Right kidney (tissue), 1 donor: ENCODE data around the gene HOXA3.
A peak's percentile ranks its signal among the peaks of the same experiment; 100 is the strongest.

Experiments used
- DNase-seq: peaks from one replicate; pipeline ENCODE4 v3.0.0-alpha.2; 2016

HOXA3 gene

DNA sequence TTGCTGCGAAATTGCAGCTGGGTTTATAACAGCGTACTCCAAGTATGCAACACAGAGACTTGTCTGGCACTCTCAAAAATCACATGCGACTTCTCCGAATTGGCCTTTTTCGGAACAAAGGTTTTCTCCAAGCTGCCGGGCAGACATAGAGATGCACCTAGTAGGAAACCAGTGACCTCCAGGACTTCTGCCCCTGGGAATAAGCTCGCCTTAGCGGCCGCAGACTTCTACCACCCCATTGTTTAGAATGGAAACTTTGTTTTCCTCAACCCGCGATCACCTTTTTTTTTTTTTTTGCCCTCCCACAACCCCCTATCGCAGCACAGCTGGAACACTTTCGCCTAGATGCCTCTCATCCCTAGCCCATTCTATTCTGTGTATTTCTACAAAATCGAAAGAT lies 26.6 kb upstream of the HOXA3 start:
- DNase-seq: no peak

DNA sequence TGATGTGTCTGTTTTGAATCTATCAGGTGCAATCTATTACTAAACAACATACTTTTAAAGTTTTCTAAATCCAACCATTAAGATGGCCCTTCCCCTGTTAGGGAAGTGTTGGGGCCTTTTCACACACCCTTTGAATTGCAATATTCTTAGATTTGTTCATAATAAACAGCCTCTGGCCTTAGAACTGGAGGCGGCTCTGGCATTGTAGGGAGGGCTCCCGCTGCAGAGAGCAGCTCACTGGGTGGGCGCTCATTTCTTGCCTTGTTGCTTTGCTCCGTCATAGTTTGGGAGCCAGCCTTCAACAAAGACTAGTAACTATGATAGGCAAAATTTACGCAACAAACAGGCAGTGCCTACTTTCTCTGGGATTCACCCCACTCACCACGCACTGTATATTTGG lies 26.0 kb upstream of the HOXA3 start:
- no peak for DNase-seq

DNA sequence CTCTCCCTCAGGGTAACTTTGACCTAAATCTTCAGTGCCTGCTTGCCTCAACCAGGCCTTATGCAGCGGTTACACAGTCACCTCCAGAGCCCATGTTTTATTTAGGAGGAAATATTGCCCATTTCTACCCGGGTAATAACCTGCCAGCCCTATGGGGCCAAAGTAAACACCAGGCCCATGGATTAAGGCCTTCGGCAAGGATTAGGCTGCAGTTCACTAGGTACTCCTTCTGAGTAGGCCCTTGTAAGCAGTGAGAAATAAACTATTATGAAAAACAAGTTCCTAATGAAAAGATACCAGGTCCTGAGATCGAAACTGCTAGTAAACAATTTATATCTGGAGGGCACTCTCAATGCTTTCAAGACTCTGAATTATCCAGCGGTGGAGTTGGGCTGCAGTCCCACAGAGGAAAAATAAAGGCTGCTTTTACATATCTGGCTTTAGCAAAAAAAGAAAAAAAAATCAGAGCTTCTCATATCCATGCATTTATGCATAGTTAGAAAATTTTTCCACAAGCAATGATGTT lies 25.5 kb upstream of the HOXA3 start:
- no peak for DNase-seq

DNA sequence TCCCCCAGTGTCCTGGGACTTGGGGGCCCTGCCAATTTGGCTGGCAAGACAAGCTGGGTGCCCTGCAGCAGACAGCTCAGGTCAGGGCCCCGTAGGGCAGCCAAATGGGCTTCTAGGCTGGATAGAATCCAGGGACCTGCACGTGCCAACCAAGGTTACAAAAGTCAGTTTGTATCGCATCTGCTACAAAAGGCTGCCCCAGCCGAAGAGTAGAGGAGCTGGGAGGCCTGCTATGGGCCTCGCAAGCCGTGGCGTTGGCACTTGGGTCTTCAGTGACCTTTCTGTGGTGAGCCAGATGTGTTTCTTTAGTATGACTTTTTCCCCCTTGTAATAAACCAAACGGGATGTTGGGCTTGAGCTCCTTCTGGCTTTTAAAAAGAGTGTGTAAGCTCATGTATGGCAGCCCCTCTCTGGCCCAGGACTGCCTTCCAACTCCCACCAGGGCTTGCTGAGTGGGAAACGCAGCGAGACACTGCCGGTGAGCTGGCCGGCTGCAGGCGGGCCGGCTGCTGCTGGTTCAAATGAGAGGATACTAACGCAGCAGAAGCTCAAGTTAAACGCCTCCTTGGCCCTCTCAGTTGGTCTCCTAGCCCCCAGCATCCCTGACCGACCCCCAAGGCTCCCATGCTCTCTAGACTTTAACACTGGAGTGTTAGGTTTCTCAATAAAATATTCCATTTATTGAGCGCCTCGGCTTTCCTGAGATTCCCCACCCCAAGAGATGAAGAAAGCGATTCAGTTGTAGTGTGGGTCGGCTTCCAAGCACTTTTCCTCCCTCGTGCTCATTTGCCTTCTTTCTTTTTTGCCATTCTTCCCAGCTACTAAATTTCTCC lies 24.8 kb upstream of the HOXA3 start:
- DNase-seq: peak; percentile 79

DNA sequence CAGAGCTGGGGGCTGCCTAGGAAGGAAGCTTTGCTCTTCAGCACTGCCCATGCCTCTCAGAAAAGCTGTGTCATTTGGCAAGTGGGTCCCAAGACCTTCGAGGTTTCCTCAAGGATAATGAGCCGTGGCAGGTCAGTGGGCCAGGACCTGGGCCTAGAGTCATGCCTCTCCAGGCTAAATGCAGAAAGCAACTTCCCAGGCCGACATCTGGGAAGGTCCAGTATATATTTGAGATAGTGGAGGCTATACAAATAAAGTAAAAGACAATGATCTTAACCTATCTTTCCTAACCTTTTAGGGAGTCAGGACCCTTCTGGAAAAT lies 24.1 kb upstream of the HOXA3 start:
- no peak for DNase-seq

DNA sequence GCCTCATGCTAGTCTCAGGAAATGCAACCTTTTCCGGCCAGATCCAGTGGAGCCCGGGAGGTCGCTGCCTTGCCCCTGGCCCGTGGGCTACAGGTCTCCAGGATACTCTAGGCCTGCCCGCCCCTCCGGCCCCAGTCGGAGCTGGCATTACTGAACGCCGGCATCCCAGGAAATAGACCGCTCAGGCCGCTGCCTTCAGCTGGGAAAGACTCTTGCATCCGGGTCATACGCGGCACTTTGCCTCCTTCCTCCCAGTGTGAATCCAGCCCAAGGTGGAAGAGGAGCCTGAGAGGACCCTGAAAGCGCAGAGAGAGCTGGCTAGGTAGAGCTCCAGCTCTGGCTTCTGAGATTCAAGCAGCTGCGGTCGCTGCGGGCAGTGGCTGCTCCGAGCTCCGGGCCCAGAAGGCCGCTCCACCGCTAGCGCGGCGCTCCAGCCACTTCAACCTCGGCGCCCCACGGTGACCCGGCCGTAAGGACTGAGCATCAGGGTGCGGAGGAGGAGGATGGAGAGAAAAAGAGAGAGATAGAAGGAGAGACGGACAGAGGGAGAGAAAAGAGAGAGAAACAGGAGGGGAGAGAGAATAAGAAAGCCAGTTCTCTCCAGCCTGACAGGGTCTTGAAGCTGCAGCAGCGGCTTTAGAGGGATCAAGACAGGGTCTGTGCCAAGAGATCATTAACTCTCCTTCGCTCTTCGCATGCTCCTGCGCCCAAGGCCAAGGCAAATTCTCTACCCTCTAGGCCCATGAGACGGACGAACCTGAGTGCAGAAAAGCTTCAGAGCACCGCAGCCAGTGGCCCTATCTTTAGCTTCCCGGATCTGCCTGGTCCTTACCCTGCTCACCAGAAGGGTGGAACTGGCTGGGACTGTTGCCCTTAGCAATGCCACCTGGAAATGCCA lies 23.5 kb upstream of the HOXA3 start:
- peak; percentile 75 for DNase-seq

DNA sequence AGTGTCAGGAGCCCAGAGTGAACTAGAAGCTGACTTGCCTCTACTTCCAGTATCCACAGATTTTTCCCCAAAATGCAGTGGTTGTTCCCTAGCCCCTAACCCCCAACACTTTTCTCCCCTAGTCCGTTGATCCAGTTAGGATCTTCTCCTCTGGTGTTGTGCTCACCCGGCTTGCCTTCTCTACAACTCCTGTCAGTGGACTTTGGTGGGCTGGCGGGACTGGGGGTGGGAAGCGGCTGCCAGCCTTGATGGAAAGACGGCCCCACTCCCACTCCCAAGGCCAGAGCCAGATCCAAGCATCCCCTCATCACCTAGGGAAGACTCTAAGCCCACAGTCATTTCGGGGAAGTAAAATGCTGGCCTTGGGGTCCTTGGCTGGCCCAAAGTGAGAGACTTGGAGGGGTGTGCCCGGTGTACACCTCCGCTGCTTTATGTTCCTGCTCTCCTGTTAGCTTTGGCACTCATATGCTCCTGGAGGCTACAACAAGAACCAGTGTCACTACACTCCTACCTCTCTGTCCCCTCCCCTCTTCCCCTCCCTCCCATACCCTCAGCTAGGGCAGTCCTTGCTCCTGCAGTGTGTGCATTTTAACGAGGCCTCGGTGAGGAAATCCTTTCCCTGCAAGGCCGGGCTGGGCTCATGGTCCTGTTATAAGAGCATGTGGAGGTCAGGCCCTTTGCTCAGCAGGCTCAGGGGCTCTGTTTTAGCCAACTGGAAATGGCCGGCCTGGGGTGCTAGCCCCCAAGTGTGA lies 22.7 kb upstream of the HOXA3 start:
- DNase-seq: no peak

DNA sequence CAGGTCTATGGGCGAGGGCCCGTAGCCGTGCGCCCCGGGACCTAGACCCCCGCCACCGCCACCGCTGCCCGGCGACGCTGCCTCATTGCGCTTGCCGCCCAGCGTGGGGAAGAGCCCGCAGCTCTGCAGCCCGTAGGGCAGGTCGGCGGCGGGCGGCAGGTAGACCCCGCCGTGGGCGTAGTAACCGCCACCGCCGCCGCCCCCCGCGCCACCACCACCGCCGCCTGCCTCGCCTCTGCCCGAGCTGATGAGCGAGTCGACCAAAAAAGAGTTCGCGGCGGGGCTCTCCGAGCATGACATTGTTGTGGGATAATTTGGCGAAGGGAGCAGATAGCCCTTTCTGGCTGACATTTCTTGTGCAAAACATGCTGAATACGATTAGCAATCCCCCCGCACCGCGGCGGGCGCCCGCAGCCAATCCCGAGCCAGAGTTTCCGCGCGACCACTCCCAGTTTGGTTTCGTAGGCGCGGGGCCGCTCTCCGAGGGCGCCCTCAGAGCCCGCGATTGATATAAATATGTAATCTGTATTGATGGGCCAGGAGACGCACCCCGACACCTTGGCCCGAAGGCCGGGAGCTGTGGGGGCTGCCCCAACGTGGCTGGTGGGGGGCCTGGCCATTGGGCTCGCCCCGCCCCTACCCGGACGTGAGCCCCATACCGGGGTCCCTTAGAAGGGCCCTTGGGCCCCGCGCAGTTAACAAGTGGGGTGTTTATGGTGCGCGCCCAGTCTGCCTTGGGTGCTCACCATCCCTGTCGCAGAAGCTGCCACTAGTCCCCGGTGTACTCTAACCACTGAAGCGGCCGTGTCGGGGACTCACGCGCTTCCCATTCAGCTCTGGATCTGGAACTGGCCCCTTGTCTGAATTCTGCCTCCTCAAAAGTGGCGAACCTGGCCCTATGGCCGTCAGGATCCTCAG lies 21.8 kb upstream of the HOXA3 start, which contains the start of gene HOXA10:
HOXA10 (minus strand) TSS at position 365 of the 918 bp plus-strand sequence; CDS start at position 351, 14 bp downstream.
- DNase-seq: peak; percentile 75

DNA sequence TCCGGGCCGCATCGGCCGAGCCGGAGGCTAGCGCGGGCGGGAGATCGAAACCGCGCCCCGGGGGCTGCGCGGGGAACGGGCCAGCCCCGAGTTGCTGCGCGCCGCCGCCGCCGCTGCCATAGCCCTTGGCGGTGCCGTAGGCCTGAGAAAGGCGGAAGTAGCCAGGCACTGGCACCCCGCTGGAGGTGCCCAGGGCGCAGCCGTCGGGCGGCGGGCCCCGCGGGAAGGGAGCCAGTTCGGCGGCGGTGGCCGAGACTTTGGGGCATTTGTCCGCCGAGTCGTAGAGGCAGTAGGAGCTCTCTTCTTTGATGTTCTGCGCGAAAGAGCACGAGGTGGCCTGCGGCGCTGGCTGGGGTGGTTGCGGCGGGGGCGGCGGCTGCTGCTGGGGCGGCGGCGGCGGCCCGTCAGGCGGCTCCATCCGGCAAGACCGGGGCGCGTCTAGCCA lies 21.1 kb upstream of the HOXA3 start:
- peak; percentile 75 for DNase-seq

DNA sequence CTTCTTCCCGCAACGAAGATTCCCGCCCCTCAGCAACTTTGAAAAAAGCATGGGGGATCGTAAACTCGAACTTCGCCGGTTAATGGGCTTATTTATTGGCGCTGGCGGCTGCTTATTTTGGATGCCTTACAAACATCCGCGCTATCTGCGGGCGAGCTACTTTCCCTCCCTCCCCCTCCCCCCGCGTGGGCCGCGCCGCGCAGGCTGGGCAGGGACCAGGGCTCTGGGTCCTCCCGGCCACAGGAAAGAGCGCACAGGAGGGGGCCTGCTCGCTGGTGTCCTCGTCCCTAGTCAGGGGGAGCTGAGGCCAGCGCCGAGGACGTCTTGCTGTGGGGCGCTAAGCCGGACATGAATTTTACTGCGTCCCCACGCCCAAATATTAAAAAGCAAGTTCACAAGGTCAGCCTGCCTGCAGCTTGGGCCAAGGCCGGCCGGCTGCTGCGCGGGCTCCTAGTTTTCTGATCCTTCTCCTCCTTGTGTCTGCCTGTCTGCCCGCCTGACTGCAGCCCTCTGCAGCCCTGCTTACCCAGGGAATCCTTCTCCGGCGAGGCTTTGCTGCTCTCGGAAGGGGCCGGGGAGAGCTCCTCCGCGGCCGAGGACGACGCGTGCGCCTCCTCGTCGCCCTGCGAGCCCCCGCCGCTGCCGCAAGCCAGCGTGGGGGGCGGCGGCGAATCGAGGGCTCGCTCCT lies 20.6 kb upstream of the HOXA3 start:
- DNase-seq: no peak

DNA sequence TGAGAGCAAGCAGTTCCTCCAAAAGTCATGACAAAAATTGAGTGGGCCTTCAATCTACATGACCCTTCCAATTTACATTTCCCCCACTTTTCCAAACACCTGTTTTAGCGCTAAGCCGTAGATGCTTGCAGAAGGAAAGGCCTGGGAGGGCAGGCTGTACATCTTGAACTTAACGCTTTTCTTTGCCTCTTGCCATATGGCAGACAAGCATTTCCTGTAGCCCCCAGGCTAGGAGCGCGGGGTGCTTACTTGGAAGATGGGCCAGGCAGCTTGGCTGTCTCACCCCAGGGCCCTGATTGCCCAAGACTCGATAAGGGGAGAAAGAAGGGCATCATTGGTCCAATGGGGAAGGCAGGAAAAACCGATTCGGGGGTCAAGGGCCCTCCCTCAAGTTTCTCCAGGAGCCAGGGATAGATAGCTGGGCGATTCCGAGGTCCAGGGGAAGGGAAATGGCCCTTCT lies 20.0 kb upstream of the HOXA3 start:
- DNase-seq: peak; percentile 74

DNA sequence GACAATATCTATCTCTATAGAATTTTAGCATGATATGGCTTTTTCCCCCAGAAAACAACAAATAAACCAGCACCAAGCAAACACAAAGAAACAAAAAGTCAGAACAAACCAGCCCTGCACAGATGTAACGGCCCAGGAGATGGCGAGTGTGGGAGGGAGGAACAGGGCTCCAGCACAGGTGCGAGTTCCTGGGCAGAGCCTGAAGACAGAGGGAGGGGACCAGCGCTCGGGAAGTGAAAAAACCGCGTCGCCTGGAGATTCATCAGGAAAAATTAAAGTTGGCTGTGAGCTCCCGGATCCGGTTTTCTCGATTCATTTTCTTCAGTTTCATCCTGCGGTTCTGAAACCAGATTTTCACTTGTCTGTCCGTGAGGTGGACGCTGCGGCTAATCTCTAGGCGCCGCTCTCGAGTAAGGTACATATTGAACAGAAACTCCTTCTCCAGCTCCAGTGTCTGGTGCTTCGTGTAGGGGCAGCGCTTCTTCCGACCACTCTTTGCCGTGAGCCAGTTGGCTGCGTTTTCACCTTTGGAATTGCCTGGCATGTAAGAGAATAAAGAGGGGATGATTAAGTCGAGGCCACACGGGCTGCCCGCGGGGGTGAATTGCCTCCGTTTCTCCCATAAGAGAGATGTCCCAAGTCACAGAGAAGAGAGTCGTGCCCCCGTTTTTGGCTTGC lies 19.4 kb upstream of the HOXA3 start:
- peak; percentile 72 for DNase-seq

DNA sequence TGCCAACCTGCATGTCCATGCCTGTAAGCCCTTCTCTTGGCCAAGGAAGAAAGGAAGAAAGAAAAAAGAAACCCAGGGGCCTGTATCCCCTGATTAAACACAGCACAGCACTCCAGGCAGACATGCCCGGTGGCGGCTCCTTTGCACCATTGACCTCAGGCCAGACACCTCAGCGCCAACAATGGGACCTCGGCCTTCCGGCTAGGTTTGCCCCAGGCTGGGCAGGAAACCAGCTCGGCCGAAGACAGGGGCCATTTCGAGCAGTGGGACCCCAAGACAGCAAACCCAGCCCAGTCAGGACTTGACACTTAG lies 18.9 kb upstream of the HOXA3 start:
- no peak for DNase-seq

DNA sequence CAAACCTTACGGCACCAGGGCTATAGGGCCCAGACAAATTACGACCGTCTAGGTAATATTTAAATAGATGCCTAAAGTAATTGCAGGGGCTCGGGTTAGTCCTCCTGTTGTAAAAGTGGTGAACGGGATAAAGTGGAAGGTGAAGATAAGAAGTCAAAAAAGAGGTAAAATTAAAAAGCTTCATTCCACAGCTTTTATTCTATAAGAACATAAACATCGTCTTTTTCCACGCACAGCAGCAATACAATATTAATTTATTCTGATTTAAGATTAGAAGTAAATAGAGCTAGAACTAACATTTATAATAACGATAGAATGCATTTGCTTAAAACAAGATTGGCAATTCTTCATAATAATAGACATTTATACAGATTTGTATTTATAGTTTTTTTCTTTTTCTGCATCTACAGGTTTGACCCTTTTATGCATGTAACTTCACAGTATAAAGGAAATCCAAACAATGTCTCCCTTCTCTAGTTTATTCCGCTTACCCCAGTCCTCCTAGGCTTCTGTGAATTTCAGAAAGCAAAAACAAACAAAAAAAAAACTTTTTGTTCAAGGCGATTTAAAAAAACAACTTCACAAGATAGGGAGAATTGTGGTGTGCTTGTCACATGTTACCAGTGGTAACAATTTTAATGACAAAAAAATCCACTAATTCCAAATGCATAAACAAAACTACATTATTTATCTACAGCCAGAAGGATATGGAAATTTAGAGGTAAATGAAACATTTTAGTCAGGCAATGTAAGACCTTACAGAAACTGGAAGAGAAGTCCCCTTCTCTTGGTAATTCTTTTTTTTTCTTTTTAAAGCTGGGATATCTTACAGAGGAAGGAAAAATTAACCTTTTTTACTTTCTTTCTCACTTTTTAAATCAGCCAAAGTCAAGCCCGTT lies 18.3 kb upstream of the HOXA3 start:
- DNase-seq: no peak

DNA sequence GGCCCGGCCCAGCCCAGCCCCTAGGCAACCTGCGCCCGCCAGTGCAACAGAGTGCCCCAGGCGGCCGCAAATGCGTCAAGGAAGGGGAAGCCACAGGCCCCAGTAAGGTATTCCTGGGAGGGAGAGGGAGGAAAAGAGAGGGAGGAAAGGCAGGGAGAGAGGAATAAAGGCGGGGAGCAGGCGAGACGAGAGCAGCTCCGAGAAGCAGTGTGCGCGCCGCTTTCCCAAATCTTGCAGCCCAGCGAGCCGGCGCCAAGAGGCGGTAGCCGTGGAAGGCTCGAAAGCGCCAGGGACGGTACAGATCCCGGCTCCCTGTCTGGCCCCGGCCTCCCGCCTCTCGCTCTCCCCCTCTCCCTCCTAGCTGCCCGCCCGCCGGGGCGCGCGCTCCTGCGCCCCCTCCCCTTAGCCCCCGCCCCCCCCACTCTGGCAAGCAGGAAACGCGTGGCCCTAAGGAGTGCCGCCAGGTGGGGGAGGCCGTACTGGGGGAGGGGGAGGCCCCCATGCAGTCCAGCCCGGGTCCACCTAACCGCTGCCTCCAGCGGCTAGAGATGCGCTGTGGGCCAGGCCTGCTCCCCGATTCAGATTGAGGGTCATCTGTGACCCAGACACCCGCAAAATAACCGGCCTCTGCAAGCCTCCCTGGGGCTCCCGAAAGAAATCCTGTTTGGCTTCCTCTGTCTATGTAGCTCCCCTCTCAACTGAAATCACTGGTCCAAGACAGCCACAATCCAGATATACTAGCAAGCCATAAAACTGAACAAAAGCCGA lies 17.5 kb upstream of the HOXA3 start:
- DNase-seq: peak; percentile 84

DNA sequence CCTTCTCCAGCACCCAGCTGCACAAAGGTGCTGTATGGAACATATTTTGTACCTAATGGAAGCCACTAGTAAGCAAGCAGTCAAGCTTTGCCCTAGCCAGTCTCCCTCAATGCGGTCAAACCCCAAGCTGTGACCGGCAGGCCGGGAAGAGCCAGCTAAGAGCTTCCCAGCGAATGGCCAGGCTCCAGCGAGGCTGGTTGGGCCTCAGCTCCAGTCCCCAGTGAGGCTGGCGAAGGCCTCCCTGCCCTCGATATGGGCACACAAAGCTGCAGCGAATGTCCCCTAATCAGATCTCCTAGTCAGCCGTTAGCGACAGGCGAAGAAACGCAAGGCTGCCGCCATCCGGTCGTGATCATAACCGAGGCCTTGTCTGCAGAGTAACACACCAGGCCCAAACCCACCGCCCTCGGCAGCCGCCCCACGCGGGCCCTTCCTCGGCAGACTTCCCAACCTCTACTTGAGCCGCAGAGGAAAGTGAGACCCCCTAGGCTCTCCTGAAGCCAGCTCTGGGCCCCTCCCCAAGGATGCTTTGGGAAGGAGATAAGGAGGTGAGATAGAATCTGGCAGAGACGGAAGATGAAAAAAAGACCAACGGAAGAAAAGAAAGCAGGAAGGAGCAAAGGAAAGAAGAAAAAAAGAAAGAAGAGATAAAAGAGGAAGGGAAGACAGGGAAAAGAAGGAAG lies 16.0 kb upstream of the HOXA3 start:
- DNase-seq: peak; percentile 84

DNA sequence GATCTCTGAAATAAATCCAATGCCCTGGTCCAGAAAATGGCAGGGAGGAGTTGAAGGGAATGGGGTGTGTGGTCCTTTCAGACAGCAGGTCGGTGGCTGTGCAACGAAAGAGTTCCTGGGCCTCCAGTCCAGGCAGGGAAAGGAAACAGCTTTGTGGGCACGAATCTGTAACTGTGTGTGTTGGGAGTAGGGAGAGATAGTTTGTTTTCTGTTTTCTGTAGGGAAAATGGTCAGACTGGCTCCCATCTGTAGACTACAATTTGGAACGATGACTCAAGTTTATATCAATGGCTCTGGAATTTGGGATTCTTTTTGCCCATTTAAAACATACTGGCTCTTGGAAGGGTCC lies 15.5 kb upstream of the HOXA3 start:
- no peak for DNase-seq
